Measurements from ENCODE around the gene INTS15.

DNA sequence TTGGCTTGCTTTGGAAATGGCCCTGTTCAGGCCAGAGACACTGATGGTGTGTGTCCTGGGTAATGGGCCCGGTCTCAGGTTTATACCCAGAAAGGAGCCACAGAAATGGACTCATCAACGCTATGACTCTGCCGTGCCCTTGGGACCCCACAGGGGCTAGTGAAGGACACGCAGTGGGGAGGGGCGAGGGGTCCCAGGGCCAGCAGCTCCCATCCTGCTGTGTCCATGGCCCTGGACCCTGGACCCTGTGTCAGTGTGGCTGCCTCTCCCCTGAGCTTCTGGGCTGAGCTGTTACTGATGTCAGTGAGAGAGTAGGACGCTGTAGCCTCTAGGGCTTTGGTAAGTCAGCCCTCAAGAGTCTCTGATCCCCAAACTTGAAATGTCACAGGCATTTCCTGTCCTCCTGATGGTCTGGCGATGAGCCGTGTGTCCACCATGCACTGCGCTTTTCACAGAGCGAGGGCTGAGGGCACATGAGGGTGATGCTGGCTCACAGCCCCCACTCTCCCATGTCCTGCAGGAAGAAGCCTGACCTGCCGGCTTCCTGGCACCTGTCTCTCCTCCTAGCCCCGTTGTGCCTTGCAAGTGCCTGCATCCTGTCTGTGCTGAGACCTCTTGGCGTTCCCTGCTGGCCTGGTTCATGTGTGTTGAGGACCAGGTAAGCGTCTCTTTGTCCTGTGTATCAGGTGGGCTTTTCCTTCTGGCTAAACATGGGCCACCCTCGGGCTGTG lies 51.6 kb downstream of the INTS15 start:
- TF ChIP-seq CTCF (IDR thresholded peaks at IDR 0.05) (no peak), POLR2A (IDR thresholded peaks at IDR 0.05) (no peak)
